ENCODE data around the gene PELI2.

DNA sequence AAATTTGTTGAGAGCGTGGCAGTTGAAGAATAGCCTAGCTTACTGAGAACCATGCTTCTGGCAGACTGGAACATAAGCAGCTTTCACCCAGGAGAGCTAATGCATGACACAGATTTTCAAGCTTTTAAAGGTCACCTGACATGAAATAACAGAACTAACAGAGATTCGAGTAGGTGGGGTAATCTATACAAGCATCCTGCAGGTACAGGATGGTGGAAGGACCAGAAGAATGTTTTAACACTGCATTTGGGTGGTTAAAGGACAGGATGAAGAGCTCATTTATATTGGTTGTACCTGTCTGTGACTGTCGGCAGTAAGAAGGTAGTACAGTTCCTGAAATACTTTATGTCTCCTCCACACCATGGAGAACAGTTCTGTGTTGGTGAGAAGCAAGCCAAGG is 8.9 kb downstream of the PELI2 start:
- TF ChIP-seq POLR2A (IDR thresholded peaks at IDR 0.05; ENCODE audit: low read length) (no peak), GATA1 (IDR thresholded peaks at IDR 0.05; ENCODE audit: low read depth, low read length) (no peak)
